ENCODE results near the gene WWC1.

The WWC1 gene

GRCh38 chr5:168356171-168356570, 64.7 kb downstream of the WWC1 start:
- no peak for TF ChIP-seq CTCF (IDR thresholded peaks at IDR 0.05; ENCODE audit: insufficient read depth, low read length, poor library complexity, severe bottlenecking)
- Histone ChIP-seq H3K27me3 (replicated peaks; ENCODE audit: control insufficient read depth, insufficient read depth, low read length) (no peaks in the 10 kb centered on the region), H3K4me3 (replicated peaks; ENCODE audit: low read depth, low read length) (no peak overlapping the region), H3K36me3 (ENCODE audit: control insufficient read depth, insufficient read depth, low read length) (no peaks in the 10 kb centered on the region)
- DNase-seq (ENCODE audit: extremely low read depth, insufficient read length): no peak

GRCh38 chr5:168356592-168356991, 65.1 kb downstream of the WWC1 start:
- Histone ChIP-seq H3K36me3 (ENCODE audit: control insufficient read depth, insufficient read depth, low read length) (no peaks in the 10 kb centered on the region), H3K27me3 (replicated peaks; ENCODE audit: control insufficient read depth, insufficient read depth, low read length) (no peaks in the 10 kb centered on the region), H3K4me3 (replicated peaks; ENCODE audit: low read depth, low read length) (no peak overlapping the region)
- DNase-seq (ENCODE audit: extremely low read depth, insufficient read length): no peak
- TF ChIP-seq CTCF (IDR thresholded peaks at IDR 0.05; ENCODE audit: insufficient read depth, low read length, poor library complexity, severe bottlenecking): no peak

- H3K4me3 ChIP-seq (replicated peaks; ENCODE audit: low read depth, low read length): no peak overlapping the region
- no peak for DNase-seq (ENCODE audit: extremely low read depth, insufficient read length)
- H3K27me3 ChIP-seq (replicated peaks; ENCODE audit: control insufficient read depth, insufficient read depth, low read length): no peaks in the 10 kb centered on the region
- H3K36me3 ChIP-seq (ENCODE audit: control insufficient read depth, insufficient read depth, low read length): no peaks in the 10 kb centered on the region
- TF ChIP-seq CTCF (IDR thresholded peaks at IDR 0.05; ENCODE audit: insufficient read depth, low read length, poor library complexity, severe bottlenecking): no peak
Measured at GRCh38 chr5:168357876-168358275, 66.4 kb downstream of the WWC1 start.

GRCh38 chr5:168359820-168360460, 68.5 kb downstream of the WWC1 start:
- DNase-seq (ENCODE audit: extremely low read depth, insufficient read length): no peak

GRCh38 chr5:168360521-168361285, 69.3 kb downstream of the WWC1 start:
- no peak overlapping the region for H3K4me3 ChIP-seq (replicated peaks; ENCODE audit: low read depth, low read length)
- H3K27me3 ChIP-seq (replicated peaks; ENCODE audit: control insufficient read depth, insufficient read depth, low read length): no peaks in the 10 kb centered on the region
- no peaks in the 10 kb centered on the region for H3K36me3 ChIP-seq (ENCODE audit: control insufficient read depth, insufficient read depth, low read length)
- DNase-seq (ENCODE audit: extremely low read depth, insufficient read length): no peak
- TF ChIP-seq CTCF (IDR thresholded peaks at IDR 0.05; ENCODE audit: insufficient read depth, low read length, poor library complexity, severe bottlenecking): no peak

More at GRCh38 chr5:168359820-168360460, 68.5 kb downstream of the WWC1 start:
- no peaks in the 10 kb centered on the region for H3K36me3 ChIP-seq (ENCODE audit: control insufficient read depth, insufficient read depth, low read length)
- no peak overlapping the region for H3K4me3 ChIP-seq (replicated peaks; ENCODE audit: low read depth, low read length)
- TF ChIP-seq CTCF (IDR thresholded peaks at IDR 0.05; ENCODE audit: insufficient read depth, low read length, poor library complexity, severe bottlenecking): no peak
- no peaks in the 10 kb centered on the region for H3K27me3 ChIP-seq (replicated peaks; ENCODE audit: control insufficient read depth, insufficient read depth, low read length)

All from GM06990 (cell line).